ENCODE data around the gene PTPN11.

GRCh38 chr12:112409064-112409905, 9.5 kb upstream of the PTPN11 start, which contains the start of gene RPL6:
- TF ChIP-seq EZH2phosphoT487 (IDR thresholded peaks at IDR 0.05; ENCODE audit: borderline replicate concordance) = no peak
- no peak for TF ChIP-seq CTCF (conservative IDR thresholded peaks at IDR 0.05; ENCODE audit: low read length)
